NCI-H2171 (cell line): ENCODE data around the gene GABRR3.
A peak's percentile ranks its signal among the peaks of the same experiment; 100 is the strongest.

ENCODE experiments used
- DNase-seq: peaks from one replicate; lab custom pipeline; 2025; lab: John Stamatoyannopoulos, UW

Gene GABRR3

GRCh38 chr3:97990624-97991292 is 44.4 kb downstream of the GABRR3 start:
- no peak for DNase-seq

- no peak for DNase-seq
Measured at GRCh38 chr3:97988784-97989568, 46.1 kb downstream of the GABRR3 start.

GRCh38 chr3:97987306-97987705 is 47.8 kb downstream of the GABRR3 start:
- DNase-seq, result no peak

GRCh38 chr3:97983933-97984491 is 51.1 kb downstream of the GABRR3 start:
- DNase-seq, result peak; percentile 23

- no peak for DNase-seq
Measured at GRCh38 chr3:97981886-97982285, 53.2 kb downstream of the GABRR3 start.

- peak; percentile 19 for DNase-seq
Measured at GRCh38 chr3:97979610-97980009, 55.5 kb downstream of the GABRR3 start.

GRCh38 chr3:97975466-97975865 is 59.6 kb downstream of the GABRR3 start:
- DNase-seq, result no peak

GRCh38 chr3:97974996-97975395 is 60.1 kb downstream of the GABRR3 start:
- no peak for DNase-seq

- no peak for DNase-seq
Measured at GRCh38 chr3:97972976-97973375, 62.1 kb downstream of the GABRR3 start.

GRCh38 chr3:97971679-97972567 is 63.2 kb downstream of the GABRR3 start, which contains the start of gene RIOX2:
RIOX2 (minus strand) TSS chr3:97972431; CDS start chr3:97967593, 4,838 bp downstream.
- peak; percentile 73 for DNase-seq

GRCh38 chr3:97970956-97971620 is 64.0 kb downstream of the GABRR3 start:
- peak; percentile 17 for DNase-seq

GRCh38 chr3:97970156-97970555 is 65.0 kb downstream of the GABRR3 start:
- DNase-seq, result no peak

GRCh38 chr3:97969541-97969940 is 65.6 kb downstream of the GABRR3 start:
- DNase-seq, result no peak

GRCh38 chr3:97968376-97968775 is 66.7 kb downstream of the GABRR3 start:
- no peak for DNase-seq

GRCh38 chr3:97967966-97968365 is 67.1 kb downstream of the GABRR3 start:
- no peak for DNase-seq

GRCh38 chr3:97960993-97961766 is 73.9 kb downstream of the GABRR3 start:
- DNase-seq, result no peak

GRCh38 chr3:97960551-97960950 is 74.6 kb downstream of the GABRR3 start:
- DNase-seq, result no peak

- no peak for DNase-seq
Measured at GRCh38 chr3:97959872-97960271, 75.2 kb downstream of the GABRR3 start.

GRCh38 chr3:97958796-97959195 is 76.3 kb downstream of the GABRR3 start:
- no peak for DNase-seq

- no peak for DNase-seq
Measured at GRCh38 chr3:97958396-97958795, 76.7 kb downstream of the GABRR3 start.
